Caco-2 (cell line): ENCODE measurements around the gene SEC14L5. TPM values are rescaled to one million over a fixed set of nuclear protein-coding genes. Genes with fewer than 3 reads are reported as not detected.

ENCODE experiments used
- BruUV-seq: library from RNA; stranded (reverse); fragments of 400-500 nt; replicated peaks from 2 replicates; lab custom pipeline; 2021; lab: Mats Ljungman, UMichigan
- CTCF ChIA-PET: fragments of 300-600 bp; sonication (Branson Sonifier 250); formaldehyde crosslinking; loops from one replicate; lab custom pipeline; 2022; ENCODE audit warnings: antibody characterized with exemption; lab: Charles Lee
- POLR2A ChIA-PET: fragments of 300-600 bp; sonication (Branson Sonifier 250); formaldehyde crosslinking; loops from one replicate; lab custom pipeline; 2022; ENCODE audit warnings: antibody characterized with exemption; lab: Charles Lee
- DNase-seq, 2 experiments: peaks; one replicate each; pipeline versions ENCODE4 v3.0.0 to v3.0.0-alpha.2; 2020 to 2022
- H3K27me3 ChIP-seq: replicated peaks from 2 replicates; pipeline ENCODE4 v1.6.0; 2011; ENCODE audit warnings: low read length; ENCODE audit not compliant: control insufficient read depth, insufficient read depth
- H3K36me3 ChIP-seq: 2 replicates; pipeline ENCODE4 v1.5.1; 2011; ENCODE audit warnings: low read length; ENCODE audit not compliant: control insufficient read depth, insufficient read depth
- H3K4me1 ChIP-seq: fragments of 250-450 bp; sonication (Bioruptor Pico); 2 replicates; pipeline ENCODE4 v1.5.1; 2020; ENCODE audit warnings: mild to moderate bottlenecking
- H3K4me3 ChIP-seq: 2 replicates; pipeline ENCODE4 v1.5.1; 2011; ENCODE audit warnings: low read depth, mild to moderate bottlenecking, control low read depth, low read length
- H3K9me3 ChIP-seq: fragments of 250-450 bp; sonication (Bioruptor Pico); 2 replicates; pipeline ENCODE4 v1.5.1; 2020; ENCODE audit warnings: mild to moderate bottlenecking, moderate library complexity
- H3K27ac Mint-ChIP-seq: one replicate; pipeline ENCODE4 v1.8.0; 2022; ENCODE audit warnings: mixed read lengths; ENCODE audit not compliant: unreplicated experiment
- H3K27me3 Mint-ChIP-seq: one replicate; pipeline ENCODE4 v1.8.0; 2022; ENCODE audit warnings: mixed read lengths; ENCODE audit not compliant: insufficient read depth, unreplicated experiment
- H3K36me3 Mint-ChIP-seq: one replicate; pipeline ENCODE4 v1.8.0; 2022; ENCODE audit warnings: mild to moderate bottlenecking, mixed read lengths; ENCODE audit not compliant: insufficient read depth, unreplicated experiment
- H3K4me1 Mint-ChIP-seq: one replicate; pipeline ENCODE4 v1.8.0; 2022; ENCODE audit warnings: low read depth, mixed read lengths; ENCODE audit not compliant: unreplicated experiment
- H3K4me3 Mint-ChIP-seq: one replicate; pipeline ENCODE4 v1.8.0; 2022; ENCODE audit warnings: mild to moderate bottlenecking, moderate library complexity, mixed read lengths; ENCODE audit not compliant: unreplicated experiment
- H3K9me3 Mint-ChIP-seq: one replicate; pipeline ENCODE4 v1.8.0; 2022; ENCODE audit warnings: mixed read lengths; ENCODE audit not compliant: unreplicated experiment
- intact Hi-C: fragments of 100-400 bp; cut with micrococcal nuclease; formaldehyde crosslinking; loops from one replicate; pipeline ENCODE4 v1.10.0; 2022; ENCODE audit not compliant: unreplicated experiment
- total RNA-seq: library from RNA; stranded (reverse); gene quantifications from 2 replicates; pipeline ENCODE4 v1.2.3, GENCODE V29; 2022
- TF ChIP-seq, protein P1 (sequence below), 2 experiments: fragments of 200-600 bp in 1 of 2; IDR thresholded peaks; 1 replicate in 1 of 2; 2 replicates in 1 of 2; pipeline versions ENCODE4 v1.5.1 to v1.8.0; 2011 to 2022; ENCODE audit warnings: antibody characterized with exemption in 1 of 2, control low read depth in 1 of 2, inconsistent platforms in 1 of 2, low read depth in 1 of 2, low read length in 1 of 2, mild to moderate bottlenecking in 1 of 2, moderate library complexity in 1 of 2; ENCODE audit not compliant: insufficient read depth in 1 of 2, severe bottlenecking in 1 of 2, unreplicated experiment in 1 of 2

SEC14L5 gene
- total RNA-seq, 1 experiment from 2014 or later: 0.14 TPM

DNA sequence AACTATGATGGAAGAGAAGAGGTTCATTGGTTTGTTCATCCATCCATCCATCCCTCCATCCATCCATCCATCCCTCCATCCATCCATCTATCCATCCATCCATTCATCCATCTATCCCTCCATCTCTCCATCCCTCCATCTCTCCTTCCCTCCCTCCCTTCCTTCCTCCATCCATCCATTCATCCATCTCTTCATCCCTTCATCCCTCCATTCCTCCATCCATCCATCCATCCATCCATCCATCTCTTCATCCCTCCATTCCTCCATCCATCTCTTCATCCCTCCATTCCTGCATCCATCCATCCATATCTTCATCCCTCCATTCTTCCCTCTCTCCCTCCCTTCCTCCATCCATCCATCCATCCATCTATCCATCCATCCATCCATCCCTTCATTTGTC lies 11.2 kb upstream of the SEC14L5 start:
- H3K4me1 Mint-ChIP-seq: peaks cover 39% of the 10 kb centered on the region
- TF ChIP-seq, protein P1, sequence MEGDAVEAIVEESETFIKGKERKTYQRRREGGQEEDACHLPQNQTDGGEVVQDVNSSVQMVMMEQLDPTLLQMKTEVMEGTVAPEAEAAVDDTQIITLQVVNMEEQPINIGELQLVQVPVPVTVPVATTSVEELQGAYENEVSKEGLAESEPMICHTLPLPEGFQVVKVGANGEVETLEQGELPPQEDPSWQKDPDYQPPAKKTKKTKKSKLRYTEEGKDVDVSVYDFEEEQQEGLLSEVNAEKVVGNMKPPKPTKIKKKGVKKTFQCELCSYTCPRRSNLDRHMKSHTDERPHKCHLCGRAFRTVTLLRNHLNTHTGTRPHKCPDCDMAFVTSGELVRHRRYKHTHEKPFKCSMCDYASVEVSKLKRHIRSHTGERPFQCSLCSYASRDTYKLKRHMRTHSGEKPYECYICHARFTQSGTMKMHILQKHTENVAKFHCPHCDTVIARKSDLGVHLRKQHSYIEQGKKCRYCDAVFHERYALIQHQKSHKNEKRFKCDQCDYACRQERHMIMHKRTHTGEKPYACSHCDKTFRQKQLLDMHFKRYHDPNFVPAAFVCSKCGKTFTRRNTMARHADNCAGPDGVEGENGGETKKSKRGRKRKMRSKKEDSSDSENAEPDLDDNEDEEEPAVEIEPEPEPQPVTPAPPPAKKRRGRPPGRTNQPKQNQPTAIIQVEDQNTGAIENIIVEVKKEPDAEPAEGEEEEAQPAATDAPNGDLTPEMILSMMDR (IDR thresholded peaks at IDR 0.05; ENCODE audit: insufficient read depth in 1 of 2, low read depth in 1 of 2, low read length in 1 of 2, severe bottlenecking in 1 of 2, unreplicated experiment in 1 of 2): no peak
- no peaks in the 10 kb centered on the region for H3K27me3 Mint-ChIP-seq
- ChIA-PET CTCF (interaction anchor here (1.9 kb wide), 1 partner anchor 11 kb away, joined by 12 read pairs; the partner anchor contains the start of gene PPL), POLR2A (no interaction called here)
- H3K9me3 Mint-ChIP-seq: no peaks in the 10 kb centered on the region
- no peak for DNase-seq
- Histone ChIP-seq H3K9me3 (no peaks in the 10 kb centered on the region), H3K27me3 (no peaks in the 10 kb centered on the region), H3K36me3 (no peaks in the 10 kb centered on the region), H3K4me1 (peaks cover 62% of the 10 kb centered on the region), H3K4me3 (no peak overlapping the region)
- no peak overlapping the region for H3K27ac Mint-ChIP-seq
- no peak overlapping the region for H3K4me3 Mint-ChIP-seq
- H3K36me3 Mint-ChIP-seq: no peaks in the 10 kb centered on the region
- intact Hi-C loops: no loop called here
- no TSS peak for BruUV-seq

DNA sequence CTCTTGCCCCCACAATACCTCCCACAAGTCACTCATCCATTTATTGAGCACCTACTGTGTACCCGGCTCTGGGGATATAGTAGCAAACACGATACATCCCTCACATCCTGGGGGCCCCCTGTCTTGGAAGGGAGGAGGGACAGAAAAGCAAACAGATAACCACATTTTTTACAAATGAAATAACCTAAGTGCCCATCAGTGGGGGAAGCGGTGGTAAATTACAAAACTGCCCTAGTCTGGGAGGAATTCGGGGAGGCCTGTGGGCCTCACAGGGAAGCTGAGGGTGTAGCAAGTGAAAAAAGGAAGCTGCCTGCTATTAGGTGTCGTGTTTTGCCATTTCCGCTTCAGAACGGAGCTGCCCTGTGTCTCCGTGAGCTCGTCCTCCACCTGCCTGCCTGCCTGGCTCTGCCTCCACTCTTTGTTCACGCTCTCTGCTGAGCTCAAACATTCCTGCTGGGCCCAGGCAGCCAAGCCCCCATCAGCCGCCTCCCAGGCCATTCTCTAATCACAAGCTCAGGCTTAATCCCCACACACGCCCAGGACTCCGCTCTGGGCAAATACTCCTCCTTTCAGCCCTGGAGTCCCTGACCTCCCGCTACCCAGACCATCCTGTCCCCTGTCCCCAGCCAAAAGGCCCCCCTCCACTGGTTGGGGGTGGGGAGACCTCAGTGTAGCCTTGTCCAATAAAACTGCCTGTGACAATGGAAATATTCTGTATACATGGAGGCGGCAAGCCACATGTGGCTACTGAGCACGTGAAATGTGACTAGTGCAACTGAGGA lies 10.2 kb upstream of the SEC14L5 start:
- no TSS peak for BruUV-seq
- Mint-ChIP-seq H3K4me1 (peaks cover 39% of the 10 kb centered on the region), H3K27ac (peak overlapping the region; percentile 93), H3K36me3 (no peaks in the 10 kb centered on the region), H3K27me3 (no peaks in the 10 kb centered on the region), H3K9me3 (no peaks in the 10 kb centered on the region), H3K4me3 (peak overlapping the region; percentile 62)
- ChIA-PET CTCF (interaction anchor here (0.7 to 1.9 kb wide), 2 partner anchors 12 to 114 kb away, joined by 3 to 12 read pairs; partner anchors contain the start of gene PPL), POLR2A (interaction anchor here (0.8 to 1.0 kb wide), 3 partner anchors 10 to 213 kb away, joined by 3 to 7 read pairs (median 7); partner anchors contain the start of genes ANKS3, DNAAF8 and SEC14L5)
- peaks cover 58% of the 10 kb centered on the region for H3K4me1 ChIP-seq
- no peaks in the 10 kb centered on the region for H3K36me3 ChIP-seq
- H3K4me3 ChIP-seq: no peak overlapping the region
- no peaks in the 10 kb centered on the region for H3K27me3 ChIP-seq
- H3K9me3 ChIP-seq: no peaks in the 10 kb centered on the region
- TF ChIP-seq, protein P1 (IDR thresholded peaks at IDR 0.05; ENCODE audit: insufficient read depth in 1 of 2, low read depth in 1 of 2, low read length in 1 of 2, severe bottlenecking in 1 of 2, unreplicated experiment in 1 of 2): no peak
- peak; percentile 74 to 75 for DNase-seq
- intact Hi-C loops: no loop called here

DNA sequence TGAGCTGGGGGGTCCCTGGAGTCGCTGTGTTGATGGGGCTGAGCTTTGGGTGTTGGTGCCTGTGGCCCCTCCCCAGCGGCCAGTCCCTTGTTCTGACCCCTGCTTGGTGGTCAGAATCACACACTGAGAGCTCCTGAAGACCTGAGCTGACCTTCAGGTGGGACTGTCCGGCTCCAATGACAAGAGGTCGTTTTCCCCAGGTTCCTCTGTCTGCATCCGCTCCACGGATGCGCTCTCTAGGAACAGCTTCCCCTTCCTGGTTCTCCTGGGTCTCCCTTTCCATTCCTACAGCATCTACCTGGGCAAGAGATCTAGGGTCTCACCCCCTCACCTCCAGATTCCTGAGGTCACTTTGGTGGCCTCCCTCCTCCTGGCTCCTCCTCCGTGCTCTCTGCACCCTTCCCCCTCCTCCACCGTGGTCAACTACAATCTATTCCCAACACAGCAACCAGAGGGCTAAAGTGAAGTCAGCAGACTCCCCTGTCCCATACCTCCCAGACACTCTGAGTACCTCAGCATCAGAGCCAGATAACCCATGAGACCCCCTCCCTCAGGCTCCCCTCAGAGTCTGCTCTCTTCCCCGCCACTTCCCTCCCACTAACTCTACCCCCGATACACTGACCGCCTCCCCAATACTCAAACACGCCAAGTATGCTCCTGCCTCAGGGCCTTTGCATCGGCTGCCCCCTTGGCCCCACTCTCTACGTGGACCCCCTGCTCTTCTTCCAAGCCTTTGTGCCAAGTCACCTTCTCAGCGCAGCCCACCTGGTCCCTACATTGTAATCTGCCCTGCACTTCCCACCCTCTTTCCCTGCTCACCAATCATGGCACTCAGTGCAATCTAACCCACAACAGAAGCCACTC lies 9.0 kb upstream of the SEC14L5 start:
- ChIA-PET POLR2A (interaction anchor here (0.9 kb wide), 1 partner anchor 13 kb away, joined by 7 read pairs; no protein-coding TSS in a partner anchor), CTCF (interaction anchor here (1.9 kb wide), 1 partner anchor 13 kb away, joined by 12 read pairs; the partner anchor contains the start of gene PPL)
- TF ChIP-seq, protein P1 (IDR thresholded peaks at IDR 0.05; ENCODE audit: insufficient read depth in 1 of 2, low read depth in 1 of 2, low read length in 1 of 2, severe bottlenecking in 1 of 2, unreplicated experiment in 1 of 2): no peak
- Mint-ChIP-seq H3K27me3 (no peaks in the 10 kb centered on the region), H3K27ac (no peak overlapping the region), H3K9me3 (no peaks in the 10 kb centered on the region), H3K36me3 (no peaks in the 10 kb centered on the region), H3K4me3 (no peak overlapping the region), H3K4me1 (peaks cover 39% of the 10 kb centered on the region)
- BruUV-seq: no TSS peak
- Histone ChIP-seq H3K9me3 (no peaks in the 10 kb centered on the region), H3K27me3 (no peaks in the 10 kb centered on the region), H3K36me3 (no peaks in the 10 kb centered on the region), H3K4me3 (no peak overlapping the region), H3K4me1 (peaks cover 46% of the 10 kb centered on the region)
- no peak for DNase-seq
- intact Hi-C loops: no loop called here
